ENCODE results near the gene CRACR2A. TPM values are rescaled to one million over a fixed set of nuclear protein-coding genes. Genes with fewer than 3 reads are reported as not detected.

CRACR2A gene
- total and polyA plus RNA-seq, 2 of the 8 experiments (the other 6 are each of a cell fraction or from before 2014, with no cell fraction given): 0.85 to 3.2 TPM

DNA sequence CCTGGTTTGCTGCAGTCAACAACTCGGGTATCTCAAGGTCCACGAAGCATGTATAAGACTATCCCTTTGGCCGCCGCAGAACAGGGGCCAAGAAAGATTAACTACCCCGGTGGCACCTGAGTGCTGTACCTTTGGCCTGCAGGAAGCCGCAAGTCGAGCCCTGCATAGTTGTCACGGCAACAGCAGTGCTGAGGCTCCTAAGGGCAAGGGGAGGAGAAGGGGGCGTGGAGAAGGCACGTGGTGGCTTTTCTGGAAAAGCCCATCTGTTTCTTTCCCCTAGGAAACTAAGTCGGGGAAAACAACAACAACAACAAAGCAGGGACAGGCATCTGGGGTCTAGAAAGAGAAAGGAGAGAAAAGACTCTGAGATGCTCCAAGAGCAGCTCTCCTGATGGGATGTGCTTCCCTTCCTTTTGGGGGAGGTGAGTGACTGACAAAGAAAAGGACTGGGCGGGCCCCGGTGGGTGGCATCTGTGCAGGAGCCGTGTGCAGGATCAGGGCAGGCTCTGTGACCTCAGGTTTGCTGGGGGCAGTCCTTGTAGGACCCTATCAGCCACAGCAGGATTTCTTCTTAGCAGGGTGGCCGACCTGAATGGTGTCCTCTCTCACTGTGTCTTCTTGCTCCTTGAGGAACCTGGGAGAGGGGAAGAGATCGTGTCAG lies 138.0 kb downstream of the CRACR2A start:
- Histone ChIP-seq H3K18ac (ENCODE audit: extremely low read depth, low read length) (no peak overlapping the region), H4K91ac (replicated peaks; ENCODE audit: insufficient read length, low read length) (no peak overlapping the region), H2AK5ac (ENCODE audit: low read depth, low read length) (no peak overlapping the region), H3K27me3 (replicated peaks in 1 of 4; ENCODE audit: control insufficient read depth in 3 of 4, extremely low read depth in 1 of 4, insufficient read depth in 3 of 4, low read length in 3 of 4) (peaks cover 0 to 2% (median 0%) of the 10 kb centered on the region in 4 experiments; a peak in 1 of 7 replicates), H4K5ac (ENCODE audit: insufficient read length, low read depth, low read length) (no peak overlapping the region), H3K27ac (ENCODE audit: low read depth, low read length) (no peak overlapping the region; the same call in 1 of the 2 replicates), H3K23ac (ENCODE audit: insufficient read length) (no peak overlapping the region), H2AFZ (ENCODE audit: low read length) (no peak overlapping the region), H3K4ac (replicated peaks; ENCODE audit: insufficient read length, low read depth, low read length) (no peak overlapping the region), H3K9me3 (ENCODE audit: insufficient read depth in 2 of 2, low read depth in 1 of 2, low read length in 1 of 2) (no peaks in the 10 kb centered on the region), H3K4me3 (ENCODE audit: extremely low read depth in 1 of 4, insufficient read depth in 2 of 4, low read depth in 3 of 4, low read length in 4 of 4) (no peak overlapping the region), H3K23me2 (ENCODE audit: low read depth, low read length) (no peaks in the 10 kb centered on the region), H3K56ac (replicated peaks; ENCODE audit: insufficient read length, low read depth, low read length) (no peak overlapping the region), H4K8ac (ENCODE audit: extremely low read depth, insufficient read depth, low read length) (no peak overlapping the region), H2BK5ac (ENCODE audit: low read depth, low read length) (no peak overlapping the region), H3K14ac (ENCODE audit: insufficient read length) (no peak overlapping the region), H3K79me2 (ENCODE audit: control insufficient read depth in 1 of 2, insufficient read depth in 2 of 2, low read length in 2 of 2) (no peaks in the 10 kb centered on the region), H2BK15ac (ENCODE audit: low read length) (no peak overlapping the region), H2BK12ac (ENCODE audit: low read depth, low read length) (no peak overlapping the region; the same call in 1 of the 2 replicates), H4K20me1 (replicated peaks in 1 of 2; ENCODE audit: control insufficient read depth in 1 of 2, insufficient read depth in 2 of 2, low read length in 2 of 2) (no peaks in the 10 kb centered on the region), H3K9ac (replicated peaks in 1 of 4; ENCODE audit: extremely low read depth in 1 of 4, low read depth in 3 of 4, low read length in 3 of 4) (no peak overlapping the region; a peak in 1 of 7 replicates), H3K36me3 (ENCODE audit: control insufficient read depth in 2 of 4, insufficient read depth in 4 of 4, low read length in 3 of 4) (no peaks in the 10 kb centered on the region), H3K79me1 (ENCODE audit: low read depth, low read length) (no peaks in the 10 kb centered on the region), H2BK20ac (ENCODE audit: low read length) (no peak overlapping the region), H2BK120ac (replicated peaks; ENCODE audit: low read depth, low read length) (no peak overlapping the region), H3K4me1 (replicated peaks in 1 of 4; ENCODE audit: control insufficient read depth in 3 of 4, insufficient read depth in 4 of 4, low read length in 3 of 4) (peaks cover 0 to 3% (median 0%) of the 10 kb centered on the region in 4 experiments; a peak in 2 of 7 replicates), H3K4me2 (ENCODE audit: insufficient read depth in 1 of 2, low read depth in 2 of 2, low read length in 2 of 2) (no peak overlapping the region)
- FAIRE-seq (no peak), DNase-seq (ENCODE audit: low read depth in 1 of 2, low spot score in 2 of 2) (no peak)
- ChIA-PET POLR2A (ENCODE audit: partially characterized antibody) (interaction anchor here (1.1 kb wide), 1 partner anchor 9 kb away, joined by 5 read pairs; no protein-coding TSS in a partner anchor), CTCF (ENCODE audit: partially characterized antibody) (interaction anchor here (0.6 to 1.0 kb wide), 2 partner anchors 179 to 285 kb away, joined by 3 read pairs; no protein-coding TSS in a partner anchor)
- 83% methylated on average over 14 of the region's 16 CpGs; no CpG with 5 or more reads in 1 of the 2 experiments for WGBS, 2 experiments (ENCODE audit: extremely low coverage in 1 of 2, insufficient coverage in 1 of 2, insufficient read length in 1 of 2, insufficient replicate concordance in 2 of 2, low coverage in 1 of 2, low lambda C conversion rate in 2 of 2, missing lambda C conversion rate in 1 of 2)
- TF ChIP-seq CHD2 (IDR thresholded peaks at IDR 0.05; ENCODE audit: low read length) (no peak), SIN3A (conservative IDR thresholded peaks at IDR 0.05 in 1 of 2, IDR thresholded peaks at IDR 0.05 in 1 of 2; ENCODE audit: low read depth in 1 of 2, low read length in 2 of 2) (peak in 1 of 2 experiments; percentile 58; a peak in 1 of 4 replicates), ZNF274 (IDR thresholded peaks at IDR 0.05; ENCODE audit: borderline replicate concordance, extremely low read depth, low read length) (no peak), RFX5 (IDR thresholded peaks at IDR 0.05; ENCODE audit: borderline replicate concordance, low read depth, low read length) (no peak), NRF1 (IDR thresholded peaks at IDR 0.05; ENCODE audit: low read depth, low read length) (no peak), GTF2F1 (IDR thresholded peaks at IDR 0.05; ENCODE audit: borderline replicate concordance, low read depth, low read length) (no peak), CREB1 (IDR thresholded peaks at IDR 0.05) (no peak)
- TF ChIP-seq, protein P1, sequence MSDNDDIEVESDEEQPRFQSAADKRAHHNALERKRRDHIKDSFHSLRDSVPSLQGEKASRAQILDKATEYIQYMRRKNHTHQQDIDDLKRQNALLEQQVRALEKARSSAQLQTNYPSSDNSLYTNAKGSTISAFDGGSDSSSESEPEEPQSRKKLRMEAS (IDR thresholded peaks at IDR 0.05): peak; percentile 74
- TF ChIP-seq, protein P2, sequence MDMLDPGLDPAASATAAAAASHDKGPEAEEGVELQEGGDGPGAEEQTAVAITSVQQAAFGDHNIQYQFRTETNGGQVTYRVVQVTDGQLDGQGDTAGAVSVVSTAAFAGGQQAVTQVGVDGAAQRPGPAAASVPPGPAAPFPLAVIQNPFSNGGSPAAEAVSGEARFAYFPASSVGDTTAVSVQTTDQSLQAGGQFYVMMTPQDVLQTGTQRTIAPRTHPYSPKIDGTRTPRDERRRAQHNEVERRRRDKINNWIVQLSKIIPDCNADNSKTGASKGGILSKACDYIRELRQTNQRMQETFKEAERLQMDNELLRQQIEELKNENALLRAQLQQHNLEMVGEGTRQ (IDR thresholded peaks at IDR 0.05; ENCODE audit: low read length): peak; percentile 37; the same call in 1 of the 2 replicates
